IMR-90 (cell line): ENCODE measurements around the gene BRCA2.

ENCODE experiments used
- BHLHE40 ChIP-seq: fragments of 150-350 bp; IDR thresholded peaks from 2 replicates; pipeline ENCODE4 v1.6.1; 2016; ENCODE audit warnings: mild to moderate bottlenecking, low read depth, low read length
- POLR2A ChIP-seq: IDR thresholded peaks from 2 replicates; pipeline ENCODE4 v1.6.1; 2012; ENCODE audit warnings: mild to moderate bottlenecking, low read depth, low read length
- RAD21 ChIP-seq: IDR thresholded peaks from 2 replicates; pipeline ENCODE4 v1.6.1; 2012; ENCODE audit warnings: low read length, improper control_type of control experiment

GRCh38 chr13:32277839-32278238 lies 37.5 kb upstream of the BRCA2 start:
- TF ChIP-seq RAD21, result no peak
- no peak for TF ChIP-seq POLR2A
- TF ChIP-seq BHLHE40, result no peak
